NCI-H524 treated with DMSO at 0.1 percent for 48 hours (cell line): ENCODE measurements around the gene C1QC.

ENCODE experiments used
- DNase-seq: peaks from one replicate; lab custom pipeline; 2025; lab: John Stamatoyannopoulos, UW

Gene C1QC

DNA sequence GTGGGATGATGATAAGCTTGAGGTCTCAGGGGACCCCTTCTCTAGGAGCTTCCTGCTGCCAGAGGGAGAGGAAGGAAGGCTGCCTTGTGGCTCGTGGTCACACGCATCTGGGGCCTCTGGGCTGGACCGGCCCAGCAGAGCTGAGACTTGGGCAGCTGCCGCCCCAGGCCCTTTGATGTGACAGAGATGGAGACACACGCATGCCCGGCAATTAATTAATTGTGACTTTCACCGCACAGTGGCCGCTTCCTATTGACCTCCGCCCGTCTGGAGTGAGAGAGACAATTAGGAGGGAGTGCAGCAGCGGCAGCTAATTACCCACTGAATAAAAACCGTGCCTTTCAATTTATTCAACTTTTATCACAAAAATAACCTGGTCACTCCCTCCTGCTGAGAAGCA, 23.6 kb upstream of the C1QC start:
- no peak for DNase-seq

DNA sequence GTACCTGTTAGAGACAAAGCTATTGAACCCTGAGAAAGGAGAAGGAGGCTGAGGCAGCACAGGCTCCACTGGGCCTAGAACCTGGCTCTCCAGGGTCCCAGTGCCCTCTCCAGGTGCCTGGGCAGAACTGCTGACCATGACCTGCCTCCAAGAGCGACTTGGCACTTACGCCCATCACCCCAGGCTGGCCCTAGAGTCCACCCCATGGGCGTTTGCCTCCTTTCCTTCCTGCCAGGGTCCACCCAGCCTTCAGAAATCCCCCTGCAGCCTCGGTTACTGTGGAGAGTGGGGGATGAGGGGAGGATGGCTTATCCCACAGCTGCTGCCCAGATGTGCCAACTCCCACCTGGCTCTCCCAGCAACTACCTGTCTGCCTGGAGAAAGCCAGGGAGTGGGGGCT, 21.7 kb upstream of the C1QC start:
- no peak for DNase-seq

DNA sequence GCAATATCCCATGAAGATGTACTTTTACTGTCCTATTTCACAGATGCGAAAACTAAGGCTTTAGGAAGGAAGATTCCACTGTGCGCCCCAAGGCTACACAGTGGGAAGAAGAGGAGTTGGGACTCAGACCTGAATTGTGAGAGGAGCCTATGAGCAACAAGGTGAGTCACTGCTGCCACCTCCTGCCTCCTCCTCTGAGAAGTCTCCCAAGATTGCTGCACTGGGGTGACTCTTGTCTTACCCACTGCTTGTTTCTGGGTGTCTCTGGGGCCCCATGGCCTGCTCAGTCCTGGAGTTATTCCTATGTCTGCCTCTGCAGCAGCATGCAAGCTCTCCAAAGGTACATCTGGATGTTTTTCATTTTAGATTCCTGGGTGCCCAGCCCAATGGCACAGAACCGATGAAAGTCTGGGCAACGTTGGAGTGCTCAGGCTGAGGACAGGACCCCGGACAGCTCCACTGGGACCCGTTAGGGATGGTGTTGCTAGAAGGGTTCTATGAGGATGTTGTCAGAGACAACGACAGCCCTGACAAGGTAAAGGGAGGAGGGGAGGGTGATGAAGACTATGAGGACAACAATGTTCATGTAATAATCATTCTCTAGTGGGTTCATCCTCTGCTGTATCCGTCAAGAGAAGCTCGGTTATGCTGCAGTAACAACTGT, 18.0 kb upstream of the C1QC start:
- DNase-seq, result no peak

DNA sequence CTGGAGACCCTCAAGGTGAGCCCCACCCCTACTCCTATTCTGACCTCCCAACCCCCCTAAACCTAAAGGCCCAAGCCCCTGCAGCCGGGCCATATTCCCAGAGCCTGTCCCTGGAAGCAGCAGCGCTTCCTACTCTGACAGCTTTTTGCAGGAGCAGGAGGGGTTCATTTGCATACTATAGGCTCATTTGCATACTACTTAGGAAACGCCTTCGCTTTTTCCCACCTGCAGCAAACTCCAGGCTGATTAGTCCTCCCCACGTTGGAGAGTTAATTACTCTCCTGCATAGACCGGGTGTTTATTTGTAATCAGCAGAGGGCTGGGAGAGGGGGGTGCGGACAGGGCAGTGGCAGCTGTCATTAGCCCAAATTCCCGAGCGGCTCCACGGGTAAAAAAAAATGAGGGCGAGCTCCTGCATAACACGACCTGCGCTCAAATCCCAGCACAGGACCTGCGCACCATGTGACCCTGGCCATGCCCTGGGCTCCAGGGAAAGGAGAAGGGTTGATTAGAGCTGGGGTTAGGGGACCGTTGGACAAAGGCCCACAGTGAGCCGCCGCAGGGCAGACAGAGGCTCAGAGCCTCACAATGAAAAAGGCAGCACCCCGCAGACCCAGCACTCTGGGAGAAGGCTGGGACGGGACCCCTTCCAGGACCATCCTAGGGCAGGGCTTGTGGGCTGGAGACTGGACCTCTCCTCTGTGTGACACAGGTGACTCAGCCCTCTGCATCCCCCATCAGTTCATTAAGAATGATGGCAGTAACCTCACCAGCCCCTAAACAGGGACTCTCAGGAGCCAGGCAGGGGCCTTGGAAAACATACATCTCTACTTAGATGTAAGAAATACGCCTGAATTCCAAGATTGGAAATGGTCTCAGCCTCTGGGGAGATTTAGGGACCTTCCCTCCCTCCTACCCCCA, 16.9 kb upstream of the C1QC start:
- DNase-seq, result no peak

DNA sequence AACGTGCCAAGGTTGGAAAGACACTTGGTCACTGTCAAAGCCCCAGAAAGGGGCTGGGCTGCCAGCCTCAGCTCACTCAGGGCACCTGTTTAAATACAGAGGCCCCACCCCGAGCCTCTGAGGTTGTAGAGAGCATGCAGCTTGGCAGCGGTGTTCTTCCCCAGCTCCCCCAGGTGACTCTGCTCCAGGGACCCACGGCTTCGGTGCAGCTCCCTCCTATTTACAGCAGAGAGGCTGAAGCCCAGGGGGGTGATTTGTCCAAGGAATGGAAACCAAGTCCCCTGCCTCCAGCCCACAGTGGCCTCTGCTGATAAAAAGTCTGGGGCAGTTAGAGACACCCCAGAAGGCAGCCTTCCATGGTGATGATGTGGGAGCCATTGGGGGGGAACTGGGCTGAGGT, 16.1 kb upstream of the C1QC start:
- no peak for DNase-seq

DNA sequence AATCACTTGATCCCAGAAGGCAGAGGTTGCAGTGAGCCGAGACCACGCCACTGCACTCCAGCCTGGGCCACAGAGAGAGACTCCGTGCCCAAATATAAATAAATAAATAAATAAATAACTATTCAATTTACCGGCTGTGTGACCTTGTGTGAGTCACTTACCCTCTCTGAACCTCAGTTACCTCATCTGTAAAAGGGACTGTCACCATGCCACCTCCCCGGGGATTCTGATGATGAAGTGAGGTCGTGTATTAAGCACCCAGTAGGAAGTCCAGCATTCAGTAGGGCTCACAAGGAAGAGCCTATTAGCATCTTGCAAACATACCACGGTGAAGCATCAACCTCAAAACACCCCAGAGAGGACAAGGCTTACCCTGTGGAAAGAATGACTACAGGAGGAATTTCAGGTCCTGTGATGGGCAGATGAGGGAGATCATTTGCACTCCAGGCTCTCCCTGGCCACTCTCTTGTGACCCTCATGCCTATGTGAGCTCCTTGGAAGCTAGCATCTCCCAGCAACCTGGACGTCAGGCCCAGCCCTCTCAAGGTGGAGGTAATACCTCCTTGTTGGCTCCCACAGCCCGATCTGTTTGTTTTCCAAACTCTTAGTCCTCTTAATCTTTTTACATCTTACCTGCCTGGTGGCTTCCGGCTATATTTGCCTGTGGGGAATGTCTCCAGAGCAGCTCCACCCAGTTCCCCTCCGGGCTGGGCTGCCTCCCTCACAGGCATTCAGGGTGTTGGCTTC, 14.6 kb upstream of the C1QC start:
- no peak for DNase-seq

DNA sequence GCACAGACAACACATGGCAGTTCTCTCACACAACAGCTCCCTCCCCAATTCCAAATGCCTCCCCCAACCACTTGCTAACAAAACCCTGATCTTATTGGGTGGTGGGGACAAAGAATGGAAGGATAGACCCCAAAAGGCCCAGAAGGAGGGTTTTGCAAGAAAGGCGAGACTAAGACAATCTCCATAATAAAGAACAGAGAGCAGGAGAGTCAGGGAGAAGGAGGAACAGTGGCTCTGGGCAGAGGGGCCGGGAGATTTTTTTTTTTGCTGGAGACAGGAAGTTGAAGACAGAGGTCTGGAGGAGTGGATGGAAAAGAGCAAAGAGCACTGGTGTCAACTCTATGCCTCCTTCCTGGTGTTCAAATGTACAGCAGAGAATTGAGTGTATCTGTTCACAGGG, 13.5 kb upstream of the C1QC start:
- DNase-seq, result no peak

DNA sequence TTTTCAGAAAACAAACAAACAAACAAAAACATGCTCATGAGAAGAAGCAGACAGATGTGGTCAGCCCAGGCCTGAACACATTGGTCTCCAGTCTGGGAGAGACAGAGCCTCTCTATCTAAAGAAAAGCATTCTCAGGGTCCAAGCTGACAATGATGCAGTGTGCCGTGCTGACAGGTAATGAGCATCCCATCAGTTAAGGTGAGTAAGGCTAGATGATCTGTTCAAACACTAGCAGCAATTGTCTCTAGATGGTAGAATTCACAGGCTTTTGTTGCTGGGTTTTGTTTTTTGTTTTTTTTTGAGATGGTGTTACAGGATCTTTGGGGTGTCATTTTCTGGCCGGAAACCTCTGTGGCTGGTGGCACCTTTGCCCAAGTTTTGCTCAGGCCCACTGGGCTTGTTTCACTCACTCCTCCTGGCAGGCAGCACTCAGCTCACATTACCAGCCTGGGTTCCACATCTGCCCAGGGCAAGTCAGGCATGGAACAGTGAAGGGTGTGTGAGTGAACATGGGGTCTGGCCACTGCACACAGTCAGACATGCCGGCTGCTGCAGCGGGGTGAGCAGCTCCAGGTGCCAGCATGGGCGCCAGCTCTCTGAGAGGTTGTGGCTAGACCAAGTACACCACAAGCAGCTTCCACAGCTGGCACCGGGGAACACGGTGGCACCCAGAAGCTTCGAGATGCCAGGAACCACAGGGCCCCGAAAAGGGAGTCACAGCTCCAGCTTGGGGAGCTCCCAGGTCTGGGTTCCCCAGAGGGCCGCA, 9.6 kb upstream of the C1QC start:
- no peak for DNase-seq

DNA sequence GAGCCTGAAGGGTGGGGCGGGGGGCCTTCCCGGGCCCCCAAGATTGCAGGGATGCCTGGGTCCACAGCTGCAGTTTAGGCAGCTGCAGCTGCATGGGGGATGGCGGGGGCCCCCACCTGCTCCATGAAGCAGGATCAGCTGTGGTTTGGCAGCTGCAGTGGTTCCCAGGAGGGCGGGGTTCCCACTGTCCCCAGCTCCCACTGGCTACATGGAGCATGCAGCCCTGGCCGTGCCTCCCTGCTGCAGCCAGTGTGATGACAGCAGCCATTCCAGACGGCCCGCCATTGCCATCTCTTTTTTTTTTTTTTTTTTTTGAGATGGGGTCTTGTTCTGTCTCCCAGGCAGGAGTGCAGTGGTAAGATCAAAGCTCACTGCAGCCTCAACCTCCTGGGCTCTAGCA, 8.0 kb upstream of the C1QC start:
- DNase-seq, result no peak

DNA sequence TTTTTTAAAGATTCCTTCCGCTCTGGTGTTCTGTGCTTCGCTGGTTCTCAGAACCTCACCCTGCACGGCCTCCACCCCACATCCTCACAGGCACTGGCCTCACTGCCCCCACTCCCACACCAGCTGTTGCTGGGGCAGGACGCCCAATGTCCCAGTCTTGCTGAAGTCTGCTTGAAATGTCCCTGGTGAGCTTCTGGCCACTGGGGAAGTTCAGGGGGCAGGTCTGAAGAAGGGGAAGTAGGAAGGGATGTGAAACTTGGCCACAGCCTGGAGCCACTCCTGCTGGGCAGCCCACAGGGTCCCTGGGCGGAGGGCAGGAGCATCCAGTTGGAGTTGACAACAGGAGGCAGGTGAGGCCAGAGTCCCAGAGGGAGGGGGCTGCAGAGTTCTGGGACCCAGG, 7.1 kb upstream of the C1QC start, which contains the start of gene C1QA:
Gene C1QA (plus strand): TSS at position 276 of the 400 bp plus-strand sequence. CDS start 989 bp downstream, outside the sequence.
- no peak for DNase-seq

DNA sequence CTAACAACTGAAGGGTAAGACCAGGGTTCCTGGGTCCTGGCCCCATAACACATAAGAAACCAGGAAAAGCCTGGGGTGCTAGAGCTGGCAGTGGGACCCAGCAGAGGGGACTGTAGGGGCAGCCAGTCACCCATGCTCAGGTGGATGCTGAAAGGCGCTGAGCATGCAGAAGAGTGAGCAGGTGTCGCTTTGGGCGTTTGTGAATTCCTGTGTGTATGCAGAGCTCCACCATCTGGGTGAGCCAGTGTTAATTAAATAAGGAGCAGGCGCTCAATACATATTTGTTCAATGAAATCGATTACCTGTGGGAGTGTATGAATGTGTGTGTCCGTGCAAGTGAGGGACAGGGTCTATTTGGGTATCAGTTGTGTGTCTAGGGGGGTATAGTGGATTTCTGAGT, 6.5 kb upstream of the C1QC start:
- no peak for DNase-seq

DNA sequence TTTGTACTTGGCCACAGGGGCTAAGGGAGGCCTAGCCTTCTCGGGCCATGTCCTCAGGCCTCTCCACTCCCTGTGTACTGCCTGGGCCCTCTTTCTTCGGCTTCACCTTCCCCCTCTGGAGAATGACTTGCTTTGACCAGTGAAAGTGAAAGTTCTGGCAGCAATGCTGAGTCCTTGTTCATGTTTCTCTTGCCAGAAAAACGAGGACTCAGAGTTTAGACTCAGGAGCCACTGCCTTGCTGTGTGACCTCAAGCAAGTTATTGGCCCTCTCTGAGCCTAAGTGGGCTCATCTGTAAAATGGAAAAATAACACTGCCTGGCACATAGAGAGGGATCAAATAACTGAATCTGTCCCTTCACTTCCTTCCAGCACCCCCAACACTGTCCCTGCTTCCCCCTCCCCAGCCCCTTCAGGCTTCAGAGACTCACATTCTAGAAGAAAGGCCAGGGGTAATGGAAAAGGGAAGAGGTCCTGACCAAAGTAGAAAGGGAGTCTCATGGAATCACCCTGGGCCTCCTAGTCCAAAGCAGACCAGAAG, 5.5 kb upstream of the C1QC start:
- DNase-seq, result no peak

DNA sequence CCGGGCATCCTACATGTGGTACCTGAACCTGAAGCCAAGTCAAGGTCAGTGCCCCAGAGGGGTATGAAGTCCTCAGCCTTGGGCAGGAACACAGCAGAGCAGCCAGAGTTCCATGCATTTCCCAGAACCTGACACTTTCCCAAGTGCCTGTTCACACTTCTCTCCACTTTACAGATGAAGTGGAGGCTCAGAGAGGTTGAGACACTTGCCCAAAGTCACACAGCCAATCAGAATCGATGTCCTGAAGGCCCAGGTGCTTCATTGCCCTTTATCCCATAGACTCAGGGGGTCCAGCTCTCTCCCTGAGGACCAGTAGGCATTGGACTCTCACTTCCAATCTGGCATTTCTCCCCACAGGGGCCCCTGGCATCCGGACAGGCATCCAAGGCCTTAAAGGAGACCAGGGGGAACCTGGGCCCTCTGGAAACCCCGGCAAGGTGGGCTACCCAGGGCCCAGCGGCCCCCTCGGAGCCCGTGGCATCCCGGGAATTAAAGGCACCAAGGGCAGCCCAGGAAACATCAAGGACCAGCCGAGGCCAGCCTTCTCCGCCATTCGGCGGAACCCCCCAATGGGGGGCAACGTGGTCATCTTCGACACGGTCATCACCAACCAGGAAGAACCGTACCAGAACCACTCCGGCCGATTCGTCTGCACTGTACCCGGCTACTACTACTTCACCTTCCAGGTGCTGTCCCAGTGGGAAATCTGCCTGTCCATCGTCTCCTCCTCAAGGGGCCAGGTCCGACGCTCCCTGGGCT, 4.8 kb upstream of the C1QC start:
- no peak for DNase-seq

DNA sequence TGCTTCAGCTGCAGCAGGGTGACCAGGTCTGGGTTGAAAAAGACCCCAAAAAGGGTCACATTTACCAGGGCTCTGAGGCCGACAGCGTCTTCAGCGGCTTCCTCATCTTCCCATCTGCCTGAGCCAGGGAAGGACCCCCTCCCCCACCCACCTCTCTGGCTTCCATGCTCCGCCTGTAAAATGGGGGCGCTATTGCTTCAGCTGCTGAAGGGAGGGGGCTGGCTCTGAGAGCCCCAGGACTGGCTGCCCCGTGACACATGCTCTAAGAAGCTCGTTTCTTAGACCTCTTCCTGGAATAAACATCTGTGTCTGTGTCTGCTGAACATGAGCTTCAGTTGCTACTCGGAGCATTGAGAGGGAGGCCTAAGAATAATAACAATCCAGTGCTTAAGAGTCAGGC, 4.1 kb upstream of the C1QC start:
- DNase-seq, result no peak

DNA sequence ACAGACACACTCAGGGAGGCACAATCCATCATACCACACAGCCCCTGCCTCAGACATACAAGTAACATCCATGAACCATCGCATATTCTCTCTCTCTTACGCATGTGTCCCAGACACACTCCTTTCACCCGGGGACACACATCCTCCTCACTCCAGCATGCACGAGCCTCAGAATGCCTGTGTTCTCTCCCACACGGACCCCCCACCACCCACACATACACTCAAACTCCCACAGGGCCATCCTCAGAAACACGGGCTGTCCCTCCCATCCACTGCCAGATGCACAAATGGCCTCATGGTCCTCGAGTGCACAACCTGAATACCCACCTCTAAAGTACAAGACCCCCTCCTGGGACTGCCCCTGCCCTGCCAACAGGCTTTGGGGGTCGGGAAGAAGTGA, 2.2 kb upstream of the C1QC start:
- DNase-seq, result no peak

DNA sequence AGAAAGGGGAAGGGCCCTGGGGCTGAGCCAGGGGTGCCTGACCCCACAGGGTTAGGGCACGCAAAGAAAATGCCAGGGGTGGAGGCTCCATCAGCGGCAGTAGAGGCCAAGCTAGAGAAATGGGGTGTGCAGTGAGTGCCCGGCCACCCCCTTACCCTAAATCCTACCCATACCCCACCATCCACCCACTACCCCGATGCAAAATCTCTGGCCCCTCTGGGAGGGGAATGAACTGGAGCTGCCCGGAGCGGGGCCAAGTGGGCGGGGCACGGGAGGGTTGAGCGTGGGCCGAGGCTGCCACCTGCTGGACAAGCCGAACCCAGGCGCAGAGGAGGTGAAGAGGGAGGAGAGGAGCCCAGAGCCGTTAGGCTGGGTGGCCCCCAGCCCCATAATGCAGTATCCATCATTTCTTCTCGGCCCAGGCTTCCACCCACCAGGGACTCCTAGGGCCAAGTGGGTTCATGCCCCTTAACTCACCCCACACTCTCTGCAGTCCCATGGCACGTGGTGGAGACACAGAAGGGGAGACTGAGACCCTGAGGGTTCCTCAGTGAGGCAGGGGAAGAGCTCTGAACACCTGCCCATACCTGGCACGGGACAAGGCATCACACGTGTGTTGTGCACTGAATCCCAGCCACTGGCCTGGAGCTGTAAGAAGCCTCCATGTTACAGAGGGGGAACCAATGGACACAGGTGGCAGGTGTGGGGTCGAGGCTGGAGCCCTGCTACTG, 1.4 kb upstream of the C1QC start:
- DNase-seq, result no peak

DNA sequence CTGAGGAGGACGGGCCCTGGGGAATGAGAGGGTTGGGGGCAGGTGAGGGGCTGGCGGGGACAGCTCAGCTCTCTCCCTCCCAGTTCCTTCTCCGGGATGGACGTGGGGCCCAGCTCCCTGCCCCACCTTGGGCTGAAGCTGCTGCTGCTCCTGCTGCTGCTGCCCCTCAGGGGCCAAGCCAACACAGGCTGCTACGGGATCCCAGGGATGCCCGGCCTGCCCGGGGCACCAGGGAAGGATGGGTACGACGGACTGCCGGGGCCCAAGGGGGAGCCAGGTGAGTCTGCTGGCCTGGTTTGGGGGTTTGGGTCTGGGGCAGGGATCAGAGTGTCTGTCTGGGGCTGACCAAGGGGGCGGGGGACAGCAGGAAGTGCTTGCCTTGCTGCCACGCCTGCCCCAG, 495 bp downstream of the C1QC start:
- DNase-seq, result no peak

DNA sequence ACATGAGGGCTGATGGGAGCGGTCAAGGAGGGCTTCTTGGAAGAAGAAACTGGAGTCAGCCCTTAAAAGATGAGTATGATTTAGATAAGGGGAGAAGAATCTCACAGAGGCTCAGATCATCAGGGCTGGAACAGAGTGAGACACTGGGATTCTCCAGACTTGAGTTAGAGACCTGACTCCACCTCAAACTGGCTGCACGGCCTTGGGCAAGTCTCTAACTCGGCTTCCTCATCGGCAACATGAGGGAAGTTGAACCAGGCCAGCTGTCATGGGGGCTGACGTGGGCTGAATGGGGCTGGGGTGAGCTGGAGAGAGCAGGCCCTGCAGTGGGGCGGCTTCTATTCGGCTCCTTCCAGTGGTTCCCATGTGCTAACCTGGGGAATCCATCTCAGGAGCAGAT, 2.5 kb downstream of the C1QC start:
- DNase-seq, result no peak

DNA sequence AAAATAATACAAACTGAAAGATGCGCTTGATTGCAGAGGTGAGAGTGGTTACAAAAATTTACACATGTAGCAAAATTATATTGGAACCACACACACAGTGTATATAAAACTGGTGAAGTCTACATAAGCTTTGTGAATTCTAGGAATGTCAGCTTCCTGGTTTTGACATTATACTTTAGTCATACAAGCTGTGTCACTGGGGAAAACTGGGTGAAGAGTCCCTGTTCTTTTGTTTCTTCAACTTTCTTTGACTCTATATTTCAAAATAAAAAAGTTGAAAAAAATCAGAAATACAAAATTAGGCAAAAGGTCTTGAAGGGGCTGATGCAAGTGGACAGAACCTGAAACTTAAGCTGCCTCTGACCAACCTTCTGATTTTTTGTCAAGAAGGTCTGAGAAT, 3.0 kb downstream of the C1QC start:
- no peak for DNase-seq

DNA sequence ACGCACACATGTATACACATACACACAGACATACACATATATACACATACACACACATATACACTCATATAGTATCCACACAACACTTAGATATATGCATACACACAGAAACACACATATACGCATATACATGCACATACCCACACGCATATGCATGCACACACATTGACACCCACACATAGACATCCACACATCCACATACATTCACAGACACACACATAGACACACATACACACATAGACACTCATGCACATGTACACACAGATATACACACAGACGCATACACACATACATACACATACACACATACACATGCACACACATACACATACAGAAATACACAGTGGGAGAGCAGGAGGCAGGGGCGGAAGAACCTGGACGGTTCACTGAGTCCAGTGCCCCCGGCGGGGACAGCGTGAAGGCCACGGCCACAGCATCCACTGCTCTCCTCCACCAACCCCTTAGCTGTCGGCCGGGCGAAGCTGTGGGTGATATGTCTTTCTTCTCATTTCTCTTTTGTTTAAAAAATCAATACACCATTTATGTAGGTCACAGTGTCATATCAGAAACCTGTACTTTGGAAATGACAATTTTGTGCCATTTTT, 6.8 kb downstream of the C1QC start:
- DNase-seq, result no peak
